H1 (cell line): Measurements from ENCODE around the gene KNDC1. TPM values are rescaled to one million over a fixed set of nuclear protein-coding genes. Genes with fewer than 3 reads are reported as not detected.

Experiments
- CTCF ChIA-PET: fragments of 300-600 bp; sonication (Branson Sonifier 250); formaldehyde crosslinking; loops from one replicate; lab custom pipeline; 2021; ENCODE audit not compliant: partially characterized antibody; lab: Charles Lee
- POLR2A ChIA-PET: fragments of 300-600 bp; sonication (Branson Sonifier 250); formaldehyde crosslinking; loops from one replicate; lab custom pipeline; 2021; ENCODE audit warnings: inconsistent platforms; ENCODE audit not compliant: partially characterized antibody; lab: Charles Lee
- DNase-seq, 2 experiments: peaks; one replicate each; pipeline versions ENCODE4 v3.0.0 to v3.0.0-alpha.2; 2010 to 2022; ENCODE audit warnings: low spot score in 2 of 2, low read depth in 1 of 2, mixed read lengths in 1 of 2
- FAIRE-seq: peaks from 2 replicates; lab custom pipeline; 2011; peaks lifted over from hg19 to GRCh38; lab: Jason Lieb, UNC
- H2AFZ ChIP-seq: 2 replicates; pipeline ENCODE4 v1.8.1; 2012; ENCODE audit warnings: low read length, inconsistent platforms
- H2AK5ac ChIP-seq: 2 replicates; pipeline ENCODE4 v1.6.1; 2013; ENCODE audit warnings: low read depth, low read length
- H2BK120ac ChIP-seq: replicated peaks from 2 replicates; pipeline ENCODE3; 2013; ENCODE audit warnings: low read depth, low read length, inconsistent platforms
- H2BK12ac ChIP-seq: 2 replicates; pipeline ENCODE4 v1.6.1; 2013; ENCODE audit warnings: low read depth, low read length
- H2BK15ac ChIP-seq: 2 replicates; pipeline ENCODE4 v1.6.1; 2013; ENCODE audit warnings: low read length
- H2BK20ac ChIP-seq: 2 replicates; pipeline ENCODE4 v1.6.1; 2013; ENCODE audit warnings: low read length
- H2BK5ac ChIP-seq: 2 replicates; pipeline ENCODE4 v1.6.1; 2013; ENCODE audit warnings: low read depth, low read length
- H3K14ac ChIP-seq: 2 replicates; pipeline ENCODE4 v1.6.1; 2013; ENCODE audit warnings: inconsistent platforms; ENCODE audit not compliant: insufficient read length
- H3K18ac ChIP-seq: 2 replicates; pipeline ENCODE4 v1.6.1; 2013; ENCODE audit warnings: low read length; ENCODE audit errors: extremely low read depth
- H3K23ac ChIP-seq: 2 replicates; pipeline ENCODE4 v1.6.1; 2013; ENCODE audit warnings: inconsistent platforms; ENCODE audit not compliant: insufficient read length
- H3K23me2 ChIP-seq: 2 replicates; pipeline ENCODE4 v1.6.1; 2013; ENCODE audit warnings: low read depth, low read length
- H3K27ac ChIP-seq: 2 replicates; pipeline ENCODE4 v1.6.1; 2011; ENCODE audit warnings: low read depth, low read length, inconsistent platforms
- H3K27me3 ChIP-seq, 4 experiments: replicated peaks in 1 of 4; 1 replicate in 1 of 4; 2 replicates in 3 of 4; pipeline versions ENCODE4 v1.6.1 to v1.8.1; 2011 to 2013; ENCODE audit warnings: low read length in 3 of 4, mild to moderate bottlenecking in 3 of 4, inconsistent platforms in 2 of 4, mixed read lengths in 2 of 4, moderate library complexity in 1 of 4; ENCODE audit not compliant: control insufficient read depth in 3 of 4, insufficient read depth in 3 of 4; ENCODE audit errors: extremely low read depth in 1 of 4
- H3K36me3 ChIP-seq, 4 experiments: 2 replicates each; pipeline versions ENCODE4 v1.6.1 to v1.8.1; 2011 to 2013; ENCODE audit warnings: mild to moderate bottlenecking in 4 of 4, low read length in 3 of 4, moderate library complexity in 2 of 4, control low read depth in 1 of 4, inconsistent platforms in 1 of 4; ENCODE audit not compliant: insufficient read depth in 4 of 4, control insufficient read depth in 2 of 4
- H3K4ac ChIP-seq: replicated peaks from 2 replicates; pipeline ENCODE3; 2013; ENCODE audit warnings: low read length, low read depth, mixed read lengths, inconsistent platforms; ENCODE audit not compliant: insufficient read length
- H3K4me1 ChIP-seq, 4 experiments: replicated peaks in 1 of 4; 1 replicate in 1 of 4; 2 replicates in 3 of 4; pipeline versions ENCODE4 v1.6.1 to v1.8.1; 2011 to 2013; ENCODE audit warnings: low read length in 3 of 4, inconsistent platforms in 2 of 4, mixed read lengths in 1 of 4; ENCODE audit not compliant: insufficient read depth in 4 of 4, control insufficient read depth in 3 of 4
- H3K4me2 ChIP-seq, 2 experiments: 2 replicates each; pipeline versions ENCODE4 v1.6.1 to v1.8.1; 2011 to 2013; ENCODE audit warnings: low read depth in 2 of 2, low read length in 2 of 2, control low read depth in 1 of 2, inconsistent platforms in 1 of 2, mild to moderate bottlenecking in 1 of 2; ENCODE audit not compliant: insufficient read depth in 1 of 2
- H3K4me3 ChIP-seq, 4 experiments: fragments of 200-600, 300-600 bp in 1 of 4; sonication (generic), shearing (Covaris generic), sonication (Bioruptor Twin) in 1 of 4; 2 replicates each; pipeline versions ENCODE4 v1.5.1 to v1.8.1; 2011 to 2016; ENCODE audit warnings: low read length in 4 of 4, low read depth in 3 of 4, control low read depth in 2 of 4, inconsistent platforms in 2 of 4, mild to moderate bottlenecking in 2 of 4, mixed read lengths in 1 of 4, moderate library complexity in 1 of 4; ENCODE audit not compliant: insufficient read depth in 2 of 4; ENCODE audit errors: extremely low read depth in 1 of 4
- H3K56ac ChIP-seq: replicated peaks from 2 replicates; pipeline ENCODE3; 2013; ENCODE audit warnings: low read depth, mild to moderate bottlenecking, mixed read lengths, low read length, inconsistent platforms; ENCODE audit not compliant: insufficient read length
- H3K79me1 ChIP-seq: 2 replicates; pipeline ENCODE4 v1.6.1; 2013; ENCODE audit warnings: low read depth, low read length, control low read depth
- H3K79me2 ChIP-seq, 2 experiments: 2 replicates each; pipeline versions ENCODE4 v1.6.1 to v1.8.1; 2012 to 2013; ENCODE audit warnings: low read length in 2 of 2, mild to moderate bottlenecking in 2 of 2, inconsistent platforms in 1 of 2; ENCODE audit not compliant: insufficient read depth in 2 of 2, control insufficient read depth in 1 of 2
- H3K9ac ChIP-seq, 4 experiments: replicated peaks in 1 of 4; 1 replicate in 1 of 4; 2 replicates in 3 of 4; pipeline versions ENCODE4 v1.6.1 to v1.8.1; 2011 to 2013; ENCODE audit warnings: low read depth in 3 of 4, low read length in 3 of 4, control low read depth in 2 of 4, mild to moderate bottlenecking in 2 of 4, moderate library complexity in 2 of 4, inconsistent platforms in 1 of 4; ENCODE audit errors: extremely low read depth in 1 of 4
- H3K9me3 ChIP-seq, 2 experiments: 2 replicates each; pipeline versions ENCODE4 v1.6.1 to v1.8.1; 2012 to 2013; ENCODE audit warnings: mild to moderate bottlenecking in 2 of 2, moderate library complexity in 2 of 2, control low read depth in 1 of 2, inconsistent platforms in 1 of 2, low read depth in 1 of 2, low read length in 1 of 2, mixed read lengths in 1 of 2; ENCODE audit not compliant: insufficient read depth in 2 of 2
- H4K20me1 ChIP-seq, 2 experiments: replicated peaks in 1 of 2; 2 replicates each; pipeline versions ENCODE3 to v1.8.1; 2011 to 2013; ENCODE audit warnings: inconsistent platforms in 2 of 2, low read length in 2 of 2, mild to moderate bottlenecking in 1 of 2; ENCODE audit not compliant: insufficient read depth in 2 of 2, control insufficient read depth in 1 of 2
- H4K5ac ChIP-seq: 2 replicates; pipeline ENCODE4 v1.6.1; 2013; ENCODE audit warnings: low read length, low read depth, mixed read lengths, inconsistent platforms; ENCODE audit not compliant: insufficient read length
- H4K8ac ChIP-seq: 2 replicates; pipeline ENCODE4 v1.8.0; 2013; ENCODE audit warnings: mild to moderate bottlenecking, moderate library complexity, low read length, inconsistent platforms; ENCODE audit not compliant: insufficient read depth; ENCODE audit errors: extremely low read depth
- H4K91ac ChIP-seq: replicated peaks from 2 replicates; pipeline ENCODE3; 2013; ENCODE audit warnings: low read length, mixed read lengths, inconsistent platforms; ENCODE audit not compliant: insufficient read length
- CTCF ChIP-seq, 3 experiments: IDR thresholded peaks; 1 replicate in 2 of 3; 2 replicates in 1 of 3; pipeline versions ENCODE4 v1.5.1 to v1.6.1; 2011; ENCODE audit warnings: low read length in 3 of 3, mild to moderate bottlenecking in 3 of 3, inconsistent platforms in 2 of 3, low read depth in 1 of 3, moderate library complexity in 1 of 3; ENCODE audit not compliant: insufficient read depth in 1 of 3; ENCODE audit errors: control extremely low read depth in 1 of 3
- PHF8 ChIP-seq: fragments of 200-600 bp; sonication (generic); conservative IDR thresholded peaks from 2 replicates; pipeline ENCODE4 v1.7.1; 2012; ENCODE audit warnings: low read depth, mild to moderate bottlenecking, inconsistent platforms, low read length, moderate library complexity
- POLR2AphosphoS5 ChIP-seq: IDR thresholded peaks from 2 replicates; pipeline ENCODE4 v1.6.1; 2011; ENCODE audit warnings: low read depth, low read length
- RAD21 ChIP-seq, 2 experiments: IDR thresholded peaks in 1 of 2; conservative IDR thresholded peaks in 1 of 2; 2 replicates each; pipeline ENCODE4 v1.6.1; 2011; ENCODE audit warnings: low read depth in 2 of 2, low read length in 2 of 2, improper control_type of control experiment in 1 of 2, inconsistent platforms in 1 of 2, mild to moderate bottlenecking in 1 of 2, moderate library complexity in 1 of 2
- SUZ12 ChIP-seq: fragments of 200-600 bp; sonication (generic); IDR thresholded peaks from 2 replicates; pipeline ENCODE4 v1.6.1; 2012; ENCODE audit warnings: mild to moderate bottlenecking, inconsistent platforms, low read length, moderate library complexity, mixed read lengths
- TCF12 ChIP-seq: IDR thresholded peaks from 2 replicates; pipeline ENCODE4 v1.6.1; 2011; ENCODE audit warnings: low read depth, mild to moderate bottlenecking, low read length
- WGBS, 2 experiments: shearing (Covaris generic) in 1 of 2; methylation state at CpG; one replicate each; pipeline versions ENCODE4 v1.1.6 to v1.1.7; 2013 to 2015; ENCODE audit warnings: low lambda C conversion rate in 2 of 2, mixed read lengths in 2 of 2, inconsistent platforms in 1 of 2, low coverage in 1 of 2, missing lambda C conversion rate in 1 of 2; ENCODE audit not compliant: insufficient replicate concordance in 2 of 2, insufficient coverage in 1 of 2, insufficient read length in 1 of 2; ENCODE audit errors: extremely low coverage in 1 of 2, missing lambda C conversion rate in 1 of 2; 5-methylcytosine and 5-hydroxymethylcytosine counted together
- polyA plus RNA-seq, 7 experiments: library from polyadenylated mRNA; depleted of rRNA in 3 of 7; stranded (reverse) in 5 of 7; unstranded in 2 of 7; fragments of >200 nt in 5 of 7; fragments of 200-250 nt in 2 of 7; gene quantifications; 1 replicate in 5 of 7; 2 replicates in 1 of 7; 4 replicates in 1 of 7; pipeline versions ENCODE4 v1.2.1 to v1.2.3, GENCODE V29; 2011 to 2013; ENCODE audit warnings: missing spikeins in 2 of 7, mixed read lengths in 2 of 7
- total RNA-seq: library from RNA; stranded (reverse); fragmentation: NEBNext Ultra II Directional; extraction: Animal tissue kit (Norgen Biotek cat#: 25700); gene quantifications from 2 replicates; pipeline ENCODE4 v1.2.1, GENCODE V29; 2021

KNDC1 gene
- total and polyA plus RNA-seq, 2 of the 8 experiments (the other 6 are each of a cell fraction or from before 2014, with no cell fraction given): 7.5 to 16.7 TPM

GRCh38 chr10:133235932-133236331 lies 75.9 kb downstream of the KNDC1 start:
- no peak overlapping the region for H3K23ac ChIP-seq
- H3K56ac ChIP-seq: no peak overlapping the region
- peak overlapping the region; percentile 78 for H3K4ac ChIP-seq
- H3K23me2 ChIP-seq: peaks cover 14% of the 10 kb centered on the region; the same call in 1 of the 2 replicates
- H4K5ac ChIP-seq: no peak overlapping the region
- H2BK20ac ChIP-seq: no peak overlapping the region
- H3K36me3 ChIP-seq: peaks cover 0 to 12% (median 4%) of the 10 kb centered on the region in 4 experiments; a peak in 3 of 8 replicates
- no peak overlapping the region for H2AFZ ChIP-seq
- H4K20me1 ChIP-seq: no peaks in the 10 kb centered on the region
- no peak overlapping the region for H3K18ac ChIP-seq
- WGBS, 2 experiments: 7% methylated on average over 14 of the region's 18 CpGs; no CpG with 5 or more reads in 1 of the 2 experiments
- H2BK15ac ChIP-seq: peak overlapping the region; percentile 92
- no peak overlapping the region; the same call in 1 of the 2 replicates for H2BK5ac ChIP-seq
- ChIA-PET CTCF (no interaction called here), POLR2A (interaction anchor here (1.0 kb wide), 1 partner anchor 9 kb away, joined by 3 read pairs; no protein-coding TSS in a partner anchor)
- peak overlapping the region; percentile 40 to 62 (median 50); a peak in 6 of 8 replicates for H3K4me3 ChIP-seq
- FAIRE-seq (no peak), DNase-seq (no peak)
- peaks cover 3 to 41% (median 21%) of the 10 kb centered on the region in 4 experiments for H3K4me1 ChIP-seq
- TF ChIP-seq CTCF (IDR thresholded peaks at IDR 0.05; ENCODE audit: control extremely low read depth in 1 of 3, insufficient read depth in 1 of 3, low read depth in 1 of 3, low read length in 3 of 3) (no peak), RAD21 (IDR thresholded peaks at IDR 0.05 in 1 of 2, conservative IDR thresholded peaks at IDR 0.05 in 1 of 2; ENCODE audit: low read depth in 2 of 2, low read length in 2 of 2) (no peak), TCF12 (no peak), POLR2AphosphoS5 (no peak), PHF8 (no peak), SUZ12 (peak; percentile 21; the same call in 1 of the 2 replicates)
- H2BK120ac ChIP-seq: peak overlapping the region; percentile 72
- H3K27me3 ChIP-seq: peaks cover 30 to 56% (median 52%) of the 10 kb centered on the region in 4 experiments
- H2AK5ac ChIP-seq: no peak overlapping the region
- H2BK12ac ChIP-seq: 0 out of 2 replicates have a peak overlapping the region, but pooled peaks have one; percentile 50
- no peak overlapping the region for H3K14ac ChIP-seq
- peaks cover 2% of the 10 kb centered on the region; the same call in 1 of the 2 replicates for H3K79me1 ChIP-seq
- no peak overlapping the region for H3K27ac ChIP-seq
- peak overlapping the region; percentile 91 to 92 for H3K4me2 ChIP-seq
- no peak overlapping the region for H3K9ac ChIP-seq
- no peaks in the 10 kb centered on the region for H3K79me2 ChIP-seq
- no peak overlapping the region for H4K8ac ChIP-seq
- H3K9me3 ChIP-seq: peaks cover 0 to 8% of the 10 kb centered on the region in 2 experiments; a peak in 1 of 4 replicates
- H4K91ac ChIP-seq: no peak overlapping the region
